Stimulated activated CD4-positive, alpha-beta T cell treated with anti-CD3 and anti-CD28 coated beads, Interleukin-15, amount 100 ng/mL, for 24 hours (primary cell): Measurements from ENCODE around the gene TSN.
"Not testable (repeated sequence)": the region's sequence is repeated elsewhere in the genome, so short reads cannot be mapped to it uniquely, and the experiment has no call there.

Source experiments
- DNase-seq: peaks from one replicate; pipeline ENCODE4 v3.0.0-alpha.2; 2020

Gene TSN

GRCh38 chr2:121755237-121756111, at the start of gene TSN:
TSN (plus strand) TSS chr2:121755651; CDS start chr2:121755780, 129 bp downstream.
- DNase-seq = peak; percentile 99

- DNase-seq = no peak
These were observed 49.5 kb upstream of the TSN start for GRCh38 chr2:121705958-121706357.

GRCh38 chr2:121707344-121707919, 48.0 kb upstream of the TSN start:
- no peak for DNase-seq

GRCh38 chr2:121707920-121708361, 47.5 kb upstream of the TSN start:
- DNase-seq = no peak

- no peak for DNase-seq
These were observed 45.5 kb upstream of the TSN start for GRCh38 chr2:121709776-121710469.

GRCh38 chr2:121710470-121711170, 44.8 kb upstream of the TSN start:
- DNase-seq = no peak

GRCh38 chr2:121711481-121711880, 44.0 kb upstream of the TSN start:
- not testable (repeated sequence) for DNase-seq

GRCh38 chr2:121716126-121716525, 39.3 kb upstream of the TSN start:
- no peak for DNase-seq

GRCh38 chr2:121717529-121717928, 37.9 kb upstream of the TSN start:
- no peak for DNase-seq

GRCh38 chr2:121721926-121722325, 33.5 kb upstream of the TSN start:
- peak; percentile 35 for DNase-seq

- DNase-seq = peak; percentile 59
These were observed 33.0 kb upstream of the TSN start for GRCh38 chr2:121722479-121722878.

GRCh38 chr2:121723316-121723715, 32.1 kb upstream of the TSN start:
- DNase-seq = no peak

GRCh38 chr2:121727332-121727731, 28.1 kb upstream of the TSN start:
- DNase-seq = no peak

GRCh38 chr2:121727950-121728349, 27.5 kb upstream of the TSN start:
- no peak for DNase-seq

GRCh38 chr2:121731366-121731765, 24.1 kb upstream of the TSN start:
- DNase-seq = no peak

- DNase-seq = not testable (repeated sequence)
These were observed 20.9 kb upstream of the TSN start for GRCh38 chr2:121734544-121734943.

GRCh38 chr2:121735518-121736074, 19.9 kb upstream of the TSN start:
- no peak for DNase-seq

GRCh38 chr2:121736140-121736461, 19.4 kb upstream of the TSN start:
- no peak for DNase-seq

GRCh38 chr2:121736462-121737336, 18.8 kb upstream of the TSN start, which contains the start of gene NIFK:
NIFK (minus strand) TSS chr2:121736875; CDS start chr2:121736850, 25 bp downstream.
- peak; percentile 100 for DNase-seq

GRCh38 chr2:121740973-121741372, 14.5 kb upstream of the TSN start:
- DNase-seq = no peak

- no peak for DNase-seq
These were observed 14.0 kb upstream of the TSN start for GRCh38 chr2:121741450-121741849.
